Fibroblast of lung (primary cell): ENCODE data around the gene ITPKC.

Experiments
- CTCF ChIP-seq, 2 donors: IDR thresholded peaks in 1 of 2; conservative IDR thresholded peaks in 1 of 2; 1 replicate in 1 of 2; 2 replicates in 1 of 2; pipeline ENCODE4 v1.5.1; 2011 to 2012; ENCODE audit warnings: low read length in 2 of 2, control low read depth in 1 of 2, inconsistent platforms in 1 of 2, low read depth in 1 of 2, mild to moderate bottlenecking in 1 of 2
- EZH2 ChIP-seq: IDR thresholded peaks from 2 replicates; pipeline ENCODE4 v1.5.1; 2012; ENCODE audit warnings: low read length, control low read depth, mild to moderate bottlenecking; ENCODE audit errors: missing control alignments

GRCh38 chr19:40705950-40706619, 10.8 kb upstream of the ITPKC start:
- TF ChIP-seq CTCF (conservative IDR thresholded peaks at IDR 0.05 in 1 of 2, IDR thresholded peaks at IDR 0.05 in 1 of 2; ENCODE audit: low read depth in 1 of 2, low read length in 2 of 2) (no peak), EZH2 (no peak)
